Mesothelial cell of epicardium (in vitro differentiated cells): Measurements from ENCODE around the gene NCK2. TPM values are rescaled to one million over a fixed set of nuclear protein-coding genes. Genes with fewer than 3 reads are reported as not detected.

Source experiments
- DNase-seq, 2 experiments: peaks; one replicate each; pipeline ENCODE4 v3.0.0; 2021; ENCODE audit warnings: low spot score in 2 of 2; ENCODE audit not compliant: unreplicated experiment in 2 of 2
- H3K27ac Mint-ChIP-seq: 2 replicates; pipeline ENCODE4 v1.8.0; 2021; ENCODE audit warnings: mixed read lengths
- H3K27me3 Mint-ChIP-seq: 2 replicates; pipeline ENCODE4 v1.8.0; 2021; ENCODE audit warnings: low read depth, mixed read lengths
- H3K36me3 Mint-ChIP-seq: 2 replicates; pipeline ENCODE4 v1.8.0; 2021; ENCODE audit warnings: mixed read lengths
- H3K4me1 Mint-ChIP-seq: 2 replicates; pipeline ENCODE4 v1.8.0; 2021; ENCODE audit warnings: mixed read lengths
- H3K4me3 Mint-ChIP-seq: 2 replicates; pipeline ENCODE4 v1.8.0; 2021; ENCODE audit warnings: mild to moderate bottlenecking, moderate library complexity, mixed read lengths
- H3K9me3 Mint-ChIP-seq: 2 replicates; pipeline ENCODE4 v1.8.0; 2021; ENCODE audit warnings: mixed read lengths
- total RNA-seq: library from RNA; stranded (reverse); gene quantifications from 3 replicates; pipeline ENCODE4 v1.2.1, GENCODE V29; 2021
- TF ChIP-seq, protein P1 (sequence below): fragments of 200-600 bp; sonication (generic); IDR thresholded peaks from one replicate; pipeline ENCODE4 v1.5.0; 2021; ENCODE audit warnings: antibody characterized with exemption; ENCODE audit not compliant: unreplicated experiment

Gene NCK2
- total RNA-seq, 1 donor from 2014 or later = 59.5 TPM

DNA sequence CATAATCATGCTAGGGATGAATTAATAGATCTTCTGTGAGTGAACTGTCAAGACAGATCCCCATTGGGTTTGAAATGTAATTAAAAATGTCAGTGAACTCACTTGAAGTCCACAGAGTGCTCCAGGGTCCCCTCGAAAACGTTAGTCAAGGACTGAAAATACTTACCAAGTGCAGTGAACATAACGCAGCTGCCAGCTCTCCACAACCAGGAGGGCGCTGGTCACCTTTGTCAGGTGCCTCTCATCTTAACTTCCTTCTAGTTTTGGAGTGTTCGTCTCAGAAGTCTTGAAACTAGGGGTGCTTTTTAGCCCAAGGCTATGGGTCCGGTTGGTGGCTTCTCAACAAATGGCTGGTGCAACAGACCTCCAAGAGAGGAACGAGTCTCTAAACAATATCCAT is 70.7 kb downstream of the NCK2 start:
- H3K4me1 Mint-ChIP-seq = peaks cover 25% of the 10 kb centered on the region
- H3K36me3 Mint-ChIP-seq = peaks cover 17% of the 10 kb centered on the region
- H3K4me3 Mint-ChIP-seq = no peak overlapping the region
- H3K27ac Mint-ChIP-seq = no peak overlapping the region
- no peaks in the 10 kb centered on the region for H3K27me3 Mint-ChIP-seq
- DNase-seq = no peak
- TF ChIP-seq, protein P1, sequence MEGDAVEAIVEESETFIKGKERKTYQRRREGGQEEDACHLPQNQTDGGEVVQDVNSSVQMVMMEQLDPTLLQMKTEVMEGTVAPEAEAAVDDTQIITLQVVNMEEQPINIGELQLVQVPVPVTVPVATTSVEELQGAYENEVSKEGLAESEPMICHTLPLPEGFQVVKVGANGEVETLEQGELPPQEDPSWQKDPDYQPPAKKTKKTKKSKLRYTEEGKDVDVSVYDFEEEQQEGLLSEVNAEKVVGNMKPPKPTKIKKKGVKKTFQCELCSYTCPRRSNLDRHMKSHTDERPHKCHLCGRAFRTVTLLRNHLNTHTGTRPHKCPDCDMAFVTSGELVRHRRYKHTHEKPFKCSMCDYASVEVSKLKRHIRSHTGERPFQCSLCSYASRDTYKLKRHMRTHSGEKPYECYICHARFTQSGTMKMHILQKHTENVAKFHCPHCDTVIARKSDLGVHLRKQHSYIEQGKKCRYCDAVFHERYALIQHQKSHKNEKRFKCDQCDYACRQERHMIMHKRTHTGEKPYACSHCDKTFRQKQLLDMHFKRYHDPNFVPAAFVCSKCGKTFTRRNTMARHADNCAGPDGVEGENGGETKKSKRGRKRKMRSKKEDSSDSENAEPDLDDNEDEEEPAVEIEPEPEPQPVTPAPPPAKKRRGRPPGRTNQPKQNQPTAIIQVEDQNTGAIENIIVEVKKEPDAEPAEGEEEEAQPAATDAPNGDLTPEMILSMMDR = no peak
- H3K9me3 Mint-ChIP-seq = no peaks in the 10 kb centered on the region

DNA sequence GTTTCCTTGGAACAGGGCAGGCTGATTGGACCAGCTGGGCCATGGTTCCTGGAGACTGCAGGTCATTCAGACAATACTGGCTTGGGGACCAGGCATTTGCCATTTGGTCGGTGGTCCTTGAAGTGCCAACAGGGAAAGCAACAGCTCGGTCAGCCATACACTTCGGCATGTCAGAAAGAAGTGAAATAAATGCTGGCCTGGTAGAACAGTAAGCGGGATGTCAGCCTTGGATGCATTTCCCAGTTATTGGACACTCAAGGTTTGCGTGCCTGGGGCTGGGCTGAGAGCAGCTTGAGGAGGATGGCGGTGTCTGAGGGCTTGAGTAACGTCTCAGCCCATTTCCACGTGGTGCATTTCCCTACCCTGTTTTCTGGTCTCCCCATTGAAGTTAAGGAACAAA is 75.4 kb downstream of the NCK2 start:
- Mint-ChIP-seq H3K9me3 (no peaks in the 10 kb centered on the region), H3K27ac (no peak overlapping the region), H3K36me3 (peaks cover 17% of the 10 kb centered on the region), H3K4me1 (peaks cover 15% of the 10 kb centered on the region), H3K4me3 (no peak overlapping the region), H3K27me3 (no peaks in the 10 kb centered on the region)
- TF ChIP-seq, protein P1 = no peak
- DNase-seq = no peak

DNA sequence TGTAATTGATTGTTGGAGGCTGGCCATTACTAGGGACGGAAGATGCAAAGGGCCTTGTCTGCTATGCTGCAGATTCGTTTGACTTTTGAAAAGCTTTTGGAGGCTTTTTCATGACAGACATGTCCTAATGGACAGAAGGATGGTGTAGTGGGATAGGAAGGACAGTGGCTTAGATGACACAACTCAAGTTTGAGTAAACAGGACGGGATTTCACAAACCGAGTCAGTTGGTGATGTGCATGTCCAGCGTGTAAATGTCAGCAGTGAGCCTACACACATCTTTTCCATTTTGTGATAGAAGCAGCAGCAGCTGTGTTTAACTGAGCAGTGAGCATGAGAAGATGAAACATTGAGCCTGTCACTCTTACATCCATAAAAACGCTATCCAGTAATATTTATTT is 76.0 kb downstream of the NCK2 start:
- no peak overlapping the region for H3K4me3 Mint-ChIP-seq

DNA sequence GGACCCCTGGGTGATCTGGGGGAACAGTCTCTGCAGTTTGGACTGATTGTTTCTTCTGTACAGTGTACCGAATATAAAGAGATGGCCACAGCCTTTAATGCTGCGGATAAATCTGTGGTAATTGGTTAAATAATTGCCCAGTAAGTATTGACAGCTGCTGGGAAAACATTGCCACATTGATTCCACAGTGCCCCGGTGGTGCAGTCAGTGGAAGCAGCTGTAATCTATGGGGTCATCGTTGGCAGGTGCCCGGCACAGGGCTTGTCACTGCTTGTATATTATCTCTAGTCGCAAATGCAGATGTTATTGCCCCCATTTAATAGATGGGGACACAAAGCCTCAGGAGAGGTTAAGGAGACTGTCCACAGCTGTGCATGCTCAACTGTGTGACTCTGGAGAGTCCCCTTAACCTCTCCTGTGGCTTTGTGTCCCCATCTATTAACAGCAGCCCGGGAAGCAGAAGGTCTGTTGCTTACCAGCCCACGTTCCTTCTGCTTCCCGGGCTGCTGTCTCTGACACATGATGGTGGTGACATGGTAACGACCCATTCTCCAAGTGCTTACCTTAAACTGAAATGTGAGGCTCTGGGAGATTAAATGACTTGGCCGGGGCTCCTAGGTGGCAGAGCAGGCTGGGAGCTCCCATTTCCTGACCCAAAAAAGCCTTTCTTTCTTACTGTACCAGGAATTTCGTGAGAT is 76.9 kb downstream of the NCK2 start:
- Mint-ChIP-seq H3K27me3 (no peaks in the 10 kb centered on the region), H3K27ac (peak overlapping the region; percentile 12), H3K4me1 (peaks cover 15% of the 10 kb centered on the region), H3K4me3 (no peak overlapping the region), H3K36me3 (peaks cover 22% of the 10 kb centered on the region), H3K9me3 (peaks cover 7% of the 10 kb centered on the region)
- TF ChIP-seq, protein P1 = no peak
- no peak for DNase-seq

More for the DNA sequence above, 76.0 kb downstream of the NCK2 start:
- no peak overlapping the region for H3K27ac Mint-ChIP-seq
- no peaks in the 10 kb centered on the region for H3K9me3 Mint-ChIP-seq
- no peaks in the 10 kb centered on the region for H3K27me3 Mint-ChIP-seq
- DNase-seq = no peak
- TF ChIP-seq, protein P1 = no peak
- H3K36me3 Mint-ChIP-seq = peaks cover 17% of the 10 kb centered on the region
- H3K4me1 Mint-ChIP-seq = peaks cover 15% of the 10 kb centered on the region

DNA sequence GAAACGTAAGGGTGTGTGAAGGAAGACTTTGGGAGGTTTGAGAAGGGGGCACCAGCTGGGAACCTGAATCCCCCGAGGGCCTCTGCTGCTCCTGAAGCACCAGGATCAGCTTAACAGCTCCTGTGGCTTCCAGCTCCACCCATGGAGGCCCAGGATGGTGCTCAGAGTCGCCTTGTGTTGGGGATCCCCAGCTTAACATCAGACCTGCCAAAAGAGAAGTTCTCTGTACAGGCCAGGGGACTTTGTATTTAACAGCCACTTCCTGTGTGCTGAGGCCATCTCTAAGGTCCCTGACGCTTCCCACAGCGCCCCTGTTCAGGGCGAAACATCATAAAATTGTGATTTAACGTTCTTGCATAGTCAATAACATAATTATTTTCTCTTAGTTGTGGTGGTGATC is 77.5 kb downstream of the NCK2 start:
- TF ChIP-seq, protein P1 = no peak
- Mint-ChIP-seq H3K4me3 (no peak overlapping the region), H3K27me3 (no peaks in the 10 kb centered on the region), H3K36me3 (peaks cover 18% of the 10 kb centered on the region), H3K9me3 (peaks cover 8% of the 10 kb centered on the region), H3K4me1 (peaks cover 15% of the 10 kb centered on the region), H3K27ac (peak overlapping the region; percentile 12)
- no peak for DNase-seq
